CMK (cell line): ENCODE results near the gene KIAA0930.
A peak's percentile ranks its signal among the peaks of the same experiment; 100 is the strongest.
"Not testable (repeated sequence)": the region's sequence is repeated elsewhere in the genome, so short reads cannot be mapped to it uniquely, and the experiment has no call there.

Source experiments
- DNase-seq: peaks from one replicate; pipeline ENCODE4 v3.0.0-alpha.2; 2010; ENCODE audit warnings: low read depth

Gene KIAA0930

GRCh38 chr22:45240810-45241631, at the start of gene KIAA0930:
Gene KIAA0930 (minus strand): TSS chr22:45240894. CDS start chr22:45240703, 191 bp downstream.
- DNase-seq: peak; percentile 55

- DNase-seq: no peak
Observed at GRCh38 chr22:45286854-45287551, 46.3 kb upstream of the KIAA0930 start.

GRCh38 chr22:45285263-45286058, 44.8 kb upstream of the KIAA0930 start:
- DNase-seq: no peak

- DNase-seq: no peak
Observed at GRCh38 chr22:45284705-45285262, 44.1 kb upstream of the KIAA0930 start, which contains the start of gene UPK3A. Gene UPK3A (plus strand): TSS chr22:45284949. CDS start chr22:45285014, 65 bp downstream.

- DNase-seq: no peak
Observed at GRCh38 chr22:45281010-45281409, 40.3 kb upstream of the KIAA0930 start.

- no peak for DNase-seq
Observed at GRCh38 chr22:45280587-45280980, 39.9 kb upstream of the KIAA0930 start.

DNA sequence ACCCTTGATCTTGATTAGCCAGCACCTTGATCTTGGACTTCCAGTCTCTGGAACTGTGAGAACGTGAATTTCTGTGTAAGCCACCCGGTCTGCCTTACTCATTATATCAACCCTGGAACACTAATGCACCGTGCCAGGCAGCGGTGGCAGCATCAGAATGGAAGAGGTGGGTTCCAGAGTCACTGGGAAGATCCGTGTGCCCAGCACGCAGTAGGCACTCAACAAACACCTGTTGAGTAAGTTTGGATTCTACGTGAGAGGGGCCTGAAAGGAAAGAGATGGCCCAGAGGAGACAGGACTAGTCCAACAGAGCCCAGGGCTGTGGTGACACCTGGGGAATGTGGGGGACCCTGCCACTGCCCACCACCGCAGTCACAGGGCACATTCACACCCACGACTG, 37.4 kb upstream of the KIAA0930 start:
- no peak for DNase-seq

- DNase-seq: not testable (repeated sequence)
Observed at GRCh38 chr22:45277720-45278119, 37.0 kb upstream of the KIAA0930 start.

- no peak for DNase-seq
Observed at GRCh38 chr22:45276507-45277105, 35.9 kb upstream of the KIAA0930 start.

DNA sequence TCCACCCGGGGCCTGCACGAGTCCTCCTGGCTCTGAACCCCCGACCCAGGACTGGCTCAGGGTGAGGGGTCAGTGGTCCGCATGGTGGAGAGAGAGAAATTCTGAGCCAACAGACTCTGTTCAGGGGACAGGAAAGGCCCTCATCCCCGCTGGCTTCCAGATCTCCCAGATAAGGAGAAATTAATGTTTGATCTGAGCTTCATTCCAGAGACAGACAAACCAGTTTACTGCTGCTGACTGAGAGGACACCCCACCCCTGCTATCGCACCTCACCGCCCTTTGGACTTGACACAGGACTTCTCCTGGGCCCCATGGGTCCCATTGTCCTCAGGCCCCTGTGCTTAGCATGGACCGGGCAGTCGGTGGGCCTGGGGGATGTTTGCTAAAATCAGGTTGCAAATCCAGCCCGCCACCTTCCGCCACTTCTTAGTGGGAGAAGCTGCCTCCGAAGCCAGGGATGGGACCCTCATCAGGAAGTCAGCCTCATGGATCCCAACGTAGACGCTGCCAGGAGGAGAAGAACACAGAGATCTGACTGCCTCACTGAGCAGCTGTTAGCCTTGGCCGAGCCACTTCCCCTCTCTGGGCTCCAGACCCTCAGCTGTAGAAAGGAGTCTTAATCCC, 32.9 kb upstream of the KIAA0930 start:
- no peak for DNase-seq

GRCh38 chr22:45272498-45272897, 31.8 kb upstream of the KIAA0930 start:
- DNase-seq: no peak

DNA sequence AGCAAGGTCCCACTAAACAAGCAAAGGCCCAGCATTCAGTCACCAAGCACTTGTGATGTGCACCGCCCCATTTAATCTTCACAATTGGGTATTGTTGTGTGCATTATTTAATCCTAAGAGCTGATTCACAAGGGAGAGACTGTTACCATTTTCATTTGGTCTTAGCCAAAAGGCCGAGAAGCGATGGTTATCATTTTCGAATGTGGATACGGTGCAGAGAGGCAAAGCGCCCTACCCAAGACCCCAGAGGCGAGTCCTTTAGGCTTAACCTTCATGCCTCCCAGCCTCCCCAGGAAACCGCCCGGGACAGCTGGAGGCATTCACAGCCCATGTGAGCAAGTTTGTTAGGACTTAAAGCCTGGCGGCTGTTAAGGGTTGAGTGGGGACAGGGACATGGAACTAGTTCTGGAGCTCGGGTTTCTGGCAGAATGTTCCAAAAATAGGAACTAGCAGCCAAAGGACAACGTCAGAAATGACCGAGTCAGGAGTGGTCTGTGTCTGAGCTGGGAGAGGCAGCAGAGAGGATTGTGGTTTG, 31.0 kb upstream of the KIAA0930 start:
- DNase-seq: no peak

DNA sequence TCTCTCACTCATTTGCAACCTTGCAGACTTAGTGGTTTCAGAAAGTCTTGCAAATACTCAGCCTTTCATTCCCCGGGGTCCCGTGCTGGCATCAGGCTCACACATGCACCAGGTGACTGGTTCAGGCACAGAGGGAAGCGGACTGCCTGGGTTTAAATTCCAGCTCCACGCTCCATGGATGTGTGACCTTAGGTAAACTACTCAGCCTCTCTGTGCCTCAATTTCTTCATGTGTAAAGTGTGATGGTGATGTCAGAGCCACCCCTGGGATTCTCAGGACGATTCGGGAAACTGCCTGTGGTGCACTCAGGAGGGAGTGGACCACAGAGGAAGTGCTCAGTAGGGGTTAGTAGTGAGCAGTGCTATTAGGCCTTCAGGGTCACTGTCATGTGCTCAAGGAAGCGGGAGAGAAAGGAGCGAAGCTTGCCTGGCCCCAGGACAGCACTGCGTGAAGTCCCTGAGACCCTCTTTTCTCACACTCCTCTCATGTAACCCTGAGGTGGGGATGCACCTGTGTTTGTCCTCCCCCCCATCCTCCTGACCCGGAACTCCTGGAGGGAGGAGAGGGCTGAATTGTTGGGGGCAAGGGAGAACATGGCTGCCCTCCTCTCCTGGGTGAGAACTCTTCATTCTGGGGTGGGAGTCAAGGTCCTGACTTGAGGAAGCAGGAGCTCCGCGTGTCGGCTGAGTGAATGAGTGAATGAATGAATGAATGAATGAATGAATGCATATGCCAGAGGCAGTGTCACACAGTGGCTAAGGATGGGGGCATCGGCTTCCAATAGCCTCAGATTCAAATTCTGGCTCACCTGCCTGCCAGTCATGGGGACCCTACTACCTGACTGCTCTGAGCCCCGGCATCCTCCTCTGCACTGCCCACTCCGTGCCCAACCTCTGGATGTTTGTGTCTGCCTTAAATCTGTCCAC, 29.7 kb upstream of the KIAA0930 start:
- no peak for DNase-seq

DNA sequence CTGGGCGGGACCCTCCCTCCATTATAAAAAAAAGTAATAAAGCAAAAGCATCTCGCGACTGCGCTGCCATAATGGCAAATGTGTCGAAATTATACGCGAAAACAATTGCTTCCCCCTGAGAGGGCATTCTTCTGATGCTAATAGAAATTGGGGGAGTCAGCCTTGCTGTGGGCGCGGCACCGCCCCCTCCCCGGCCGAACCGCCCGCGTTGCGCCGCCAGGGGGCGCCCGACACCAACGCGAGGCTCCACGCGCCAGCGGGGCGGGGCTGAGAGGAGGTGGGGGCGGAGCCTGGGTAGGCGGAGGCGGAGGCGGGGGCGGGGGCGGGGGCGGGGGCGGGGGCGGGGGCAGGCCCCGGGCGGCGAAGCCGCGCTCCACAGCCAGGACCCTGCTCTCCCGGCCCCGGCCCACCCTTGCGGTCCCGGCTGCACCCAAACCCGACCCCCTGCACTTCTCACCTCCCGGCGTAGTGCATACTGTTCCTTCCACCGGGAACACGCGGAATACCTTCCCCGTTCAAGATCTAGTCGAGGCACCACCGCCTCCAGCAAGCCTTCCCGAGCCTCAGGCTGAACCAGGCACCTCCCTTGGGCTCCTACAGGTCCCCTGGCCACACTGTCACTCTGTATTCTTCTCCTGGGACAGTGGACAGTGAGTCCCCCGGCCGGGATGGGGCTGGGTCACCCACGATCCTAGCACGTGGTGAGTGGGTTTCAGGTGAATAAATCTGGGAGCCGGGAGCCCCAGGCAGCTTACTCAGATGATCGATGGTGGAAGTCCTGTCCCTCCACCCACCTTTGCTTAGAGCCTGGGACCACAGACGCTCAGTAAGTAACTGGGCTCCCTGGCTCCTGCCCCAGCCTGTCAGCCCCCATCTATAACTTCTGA, 28.5 kb upstream of the KIAA0930 start:
- DNase-seq: peak; percentile 51

DNA sequence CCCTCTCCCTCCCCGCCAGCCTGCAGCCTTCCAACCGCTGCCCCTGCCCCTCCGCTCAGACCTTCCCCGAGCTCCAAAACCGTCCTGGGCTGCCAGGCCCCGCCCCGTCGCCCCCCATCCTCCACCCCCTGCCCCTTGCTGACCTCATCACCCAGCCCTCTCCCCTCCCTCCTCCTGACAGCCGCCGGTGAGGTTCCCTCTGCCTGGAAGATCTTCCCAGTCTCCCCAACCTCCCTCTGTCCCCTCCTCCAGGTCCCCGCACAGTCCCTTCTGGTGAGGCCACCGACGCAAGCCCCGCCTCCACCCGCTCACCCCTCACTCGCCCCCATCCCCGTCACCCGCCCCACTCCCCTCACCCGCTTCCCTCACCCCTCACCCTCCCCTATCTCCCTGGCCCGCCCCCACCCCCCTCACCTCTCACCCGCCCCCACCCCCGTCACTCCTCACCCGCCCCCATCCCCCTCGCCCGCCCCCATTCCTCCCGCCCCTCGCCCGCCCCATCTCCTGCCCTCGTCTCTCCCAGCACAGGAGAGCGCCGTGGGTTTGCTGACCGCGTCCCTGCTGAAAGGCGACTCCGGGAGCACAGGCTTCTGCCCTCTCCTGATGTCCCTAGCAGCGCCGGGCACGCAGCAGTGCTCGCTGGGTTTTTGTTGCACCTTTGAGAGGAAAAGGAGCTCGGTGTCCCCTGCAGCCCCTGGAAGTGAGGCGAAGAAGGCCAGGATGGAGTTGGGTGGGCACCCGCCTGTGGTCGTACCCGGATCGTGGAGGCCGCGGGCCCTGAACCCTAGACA, 27.7 kb upstream of the KIAA0930 start:
- DNase-seq: no peak

DNA sequence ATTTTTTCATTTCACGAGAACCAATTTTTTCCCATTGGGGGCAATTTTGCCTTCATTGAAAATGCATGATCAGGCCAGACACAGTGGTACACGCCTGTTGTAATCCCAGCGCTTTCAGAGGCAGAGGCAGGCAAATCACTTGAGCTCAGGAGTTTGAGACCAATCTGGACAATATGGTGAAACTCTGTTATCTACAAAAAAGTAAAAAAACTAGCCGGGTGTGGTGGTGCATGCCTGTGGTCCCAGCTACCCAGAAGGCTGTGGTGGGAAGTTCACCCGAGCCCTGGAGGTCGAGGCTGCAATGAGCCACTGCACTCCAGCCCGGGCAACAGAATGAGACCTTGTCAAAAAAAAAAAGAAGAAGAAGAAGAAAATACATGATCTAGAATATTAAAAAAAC, 24.8 kb upstream of the KIAA0930 start:
- DNase-seq: no peak

- DNase-seq: no peak
Observed at GRCh38 chr22:45263463-45264269, 23.0 kb upstream of the KIAA0930 start.
